SK-N-SH (cell line): Measurements from ENCODE around the gene RC3H2.

Source experiments
- EZH2phosphoT487 ChIP-seq: fragments of 200-600 bp; sonication (generic); IDR thresholded peaks from 2 replicates; pipeline ENCODE4 v1.6.1; 2017; ENCODE audit warnings: low read depth, mixed run types, mild to moderate bottlenecking, antibody characterized with exemption, moderate library complexity, borderline replicate concordance
- MXI1 ChIP-seq: IDR thresholded peaks from 2 replicates; pipeline ENCODE4 v1.6.1; 2012; ENCODE audit warnings: mild to moderate bottlenecking, low read depth, low read length, improper control_type of control experiment
- NRF1 ChIP-seq: IDR thresholded peaks from 2 replicates; pipeline ENCODE4 v1.6.1; 2012; ENCODE audit warnings: low read depth, mild to moderate bottlenecking, low read length
- POLR2AphosphoS5 ChIP-seq: IDR thresholded peaks from 2 replicates; pipeline ENCODE4 v1.6.1; 2012; ENCODE audit warnings: low read depth, low read length
- RAD21 ChIP-seq: IDR thresholded peaks from 2 replicates; pipeline ENCODE4 v1.6.1; 2012; ENCODE audit warnings: mild to moderate bottlenecking, low read length
- TAF1 ChIP-seq: IDR thresholded peaks from 2 replicates; pipeline ENCODE4 v1.6.1; 2012; ENCODE audit warnings: low read depth, mild to moderate bottlenecking, low read length, moderate library complexity, borderline replicate concordance
- TCF12 ChIP-seq: IDR thresholded peaks from 2 replicates; pipeline ENCODE4 v1.4.0; 2012
- YY1 ChIP-seq: IDR thresholded peaks from 2 replicates; pipeline ENCODE4 v1.4.0; 2012; ENCODE audit warnings: low read depth, mild to moderate bottlenecking
- TF ChIP-seq, protein P1 (sequence below): fragments of 200-600 bp; sonication (generic); IDR thresholded peaks from 2 replicates; pipeline ENCODE4 v1.6.1; 2017; ENCODE audit warnings: antibody characterized with exemption, mild to moderate bottlenecking, moderate library complexity
- TF ChIP-seq, protein P2 (sequence below): IDR thresholded peaks from 2 replicates; pipeline ENCODE4 v1.4.0; 2012; ENCODE audit warnings: low read depth, borderline replicate concordance
- TF ChIP-seq, protein P3 (sequence below): fragments of 150-350 bp; IDR thresholded peaks from 2 replicates; pipeline ENCODE4 v1.6.1; 2017; ENCODE audit warnings: antibody characterized with exemption, low read length, low read depth, borderline replicate concordance

DNA sequence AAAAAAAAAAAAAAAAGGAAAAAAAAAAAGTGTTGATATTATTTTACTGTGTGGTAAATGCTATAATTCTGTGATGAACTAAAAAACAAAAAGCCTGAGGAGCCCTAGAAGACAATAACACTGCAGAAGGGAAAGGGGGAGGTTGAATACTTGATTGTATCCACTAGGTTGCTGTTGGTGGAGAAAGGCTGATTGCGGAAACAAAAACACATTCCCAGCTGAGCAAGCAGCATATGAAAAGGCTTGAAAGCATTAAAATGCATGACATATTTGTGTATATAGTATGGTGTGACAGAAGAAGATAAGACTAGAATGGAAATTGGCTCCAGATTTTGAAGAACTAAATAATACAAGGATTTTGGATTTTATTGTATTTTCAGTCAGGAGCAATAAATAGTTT lies 44.5 kb upstream of the RC3H2 start:
- TF ChIP-seq POLR2AphosphoS5 = no peak
- TF ChIP-seq, protein P1, sequence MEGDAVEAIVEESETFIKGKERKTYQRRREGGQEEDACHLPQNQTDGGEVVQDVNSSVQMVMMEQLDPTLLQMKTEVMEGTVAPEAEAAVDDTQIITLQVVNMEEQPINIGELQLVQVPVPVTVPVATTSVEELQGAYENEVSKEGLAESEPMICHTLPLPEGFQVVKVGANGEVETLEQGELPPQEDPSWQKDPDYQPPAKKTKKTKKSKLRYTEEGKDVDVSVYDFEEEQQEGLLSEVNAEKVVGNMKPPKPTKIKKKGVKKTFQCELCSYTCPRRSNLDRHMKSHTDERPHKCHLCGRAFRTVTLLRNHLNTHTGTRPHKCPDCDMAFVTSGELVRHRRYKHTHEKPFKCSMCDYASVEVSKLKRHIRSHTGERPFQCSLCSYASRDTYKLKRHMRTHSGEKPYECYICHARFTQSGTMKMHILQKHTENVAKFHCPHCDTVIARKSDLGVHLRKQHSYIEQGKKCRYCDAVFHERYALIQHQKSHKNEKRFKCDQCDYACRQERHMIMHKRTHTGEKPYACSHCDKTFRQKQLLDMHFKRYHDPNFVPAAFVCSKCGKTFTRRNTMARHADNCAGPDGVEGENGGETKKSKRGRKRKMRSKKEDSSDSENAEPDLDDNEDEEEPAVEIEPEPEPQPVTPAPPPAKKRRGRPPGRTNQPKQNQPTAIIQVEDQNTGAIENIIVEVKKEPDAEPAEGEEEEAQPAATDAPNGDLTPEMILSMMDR = no peak
- TF ChIP-seq YY1 = no peak
- TF ChIP-seq, protein P2, sequence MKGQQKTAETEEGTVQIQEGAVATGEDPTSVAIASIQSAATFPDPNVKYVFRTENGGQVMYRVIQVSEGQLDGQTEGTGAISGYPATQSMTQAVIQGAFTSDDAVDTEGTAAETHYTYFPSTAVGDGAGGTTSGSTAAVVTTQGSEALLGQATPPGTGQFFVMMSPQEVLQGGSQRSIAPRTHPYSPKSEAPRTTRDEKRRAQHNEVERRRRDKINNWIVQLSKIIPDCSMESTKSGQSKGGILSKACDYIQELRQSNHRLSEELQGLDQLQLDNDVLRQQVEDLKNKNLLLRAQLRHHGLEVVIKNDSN = no peak
- TF ChIP-seq, protein P3, sequence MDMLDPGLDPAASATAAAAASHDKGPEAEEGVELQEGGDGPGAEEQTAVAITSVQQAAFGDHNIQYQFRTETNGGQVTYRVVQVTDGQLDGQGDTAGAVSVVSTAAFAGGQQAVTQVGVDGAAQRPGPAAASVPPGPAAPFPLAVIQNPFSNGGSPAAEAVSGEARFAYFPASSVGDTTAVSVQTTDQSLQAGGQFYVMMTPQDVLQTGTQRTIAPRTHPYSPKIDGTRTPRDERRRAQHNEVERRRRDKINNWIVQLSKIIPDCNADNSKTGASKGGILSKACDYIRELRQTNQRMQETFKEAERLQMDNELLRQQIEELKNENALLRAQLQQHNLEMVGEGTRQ = no peak
- no peak for TF ChIP-seq MXI1
- TF ChIP-seq TAF1 = no peak
- no peak for TF ChIP-seq TCF12
- no peak for TF ChIP-seq RAD21
- TF ChIP-seq EZH2phosphoT487 = no peak
- TF ChIP-seq NRF1 = no peak
